GM23338 (cell line): ENCODE data around the gene ANAPC4. TPM values are rescaled to one million over a fixed set of nuclear protein-coding genes. Genes with fewer than 3 reads are reported as not detected.
"Not testable (repeated sequence)": the region's sequence is repeated elsewhere in the genome, so short reads cannot be mapped to it uniquely, and the experiment has no call there.

Experiments
- ATAC-seq: fragments of 200-7000 bp; cut with Tn5 transposase; 3 replicates; pipeline ENCODE4 v1.9.1; 2020
- DNase-seq: peaks from one replicate; pipeline ENCODE4 v3.0.0-alpha.2; 2015; ENCODE audit warnings: low spot score
- H2AFZ ChIP-seq: fragments of 200-600 bp; sonication (generic); 2 replicates; pipeline ENCODE4 v1.8.0; 2016; ENCODE audit warnings: antibody characterized with exemption, mild to moderate bottlenecking, moderate library complexity
- H3F3A ChIP-seq: fragments of 200-600 bp; sonication (generic); replicated peaks from 2 replicates; pipeline ENCODE4 v1.8.0; 2017; ENCODE audit warnings: antibody characterized with exemption, mixed run types, low read depth
- H3K27ac ChIP-seq: fragments of 200-600 bp; sonication (generic); 2 replicates; pipeline ENCODE4 v1.6.1; 2016; ENCODE audit warnings: low read depth
- H3K27me3 ChIP-seq: fragments of 200-600 bp; sonication (generic); 2 replicates; pipeline ENCODE4 v1.8.0; 2016; ENCODE audit warnings: mild to moderate bottlenecking, mixed run types, moderate library complexity; ENCODE audit not compliant: insufficient read depth
- H3K36me3 ChIP-seq: fragments of 200-600 bp; sonication (generic); 2 replicates; pipeline ENCODE4 v1.8.0; 2016; ENCODE audit warnings: mild to moderate bottlenecking; ENCODE audit not compliant: insufficient read depth
- H3K4me1 ChIP-seq: fragments of 200-600 bp; sonication (generic); 2 replicates; pipeline ENCODE4 v1.8.0; 2016; ENCODE audit warnings: mild to moderate bottlenecking, moderate library complexity; ENCODE audit not compliant: insufficient read depth
- H3K4me2 ChIP-seq: fragments of 200-600 bp; sonication (generic); 2 replicates; pipeline ENCODE4 v1.7.1; 2017; ENCODE audit warnings: mixed run types
- H3K4me3 ChIP-seq: fragments of 200-600 bp; sonication (generic); 2 replicates; pipeline ENCODE4 v1.6.1; 2016; ENCODE audit warnings: mixed run types
- H3K79me2 ChIP-seq: fragments of 200-600 bp; sonication (generic); replicated peaks from 2 replicates; pipeline ENCODE4 v1.8.0; 2017; ENCODE audit warnings: mild to moderate bottlenecking; ENCODE audit not compliant: insufficient read depth
- H3K9me2 ChIP-seq: fragments of 200-600 bp; sonication (generic); 2 replicates; pipeline ENCODE4 v1.8.0; 2017; ENCODE audit not compliant: insufficient read depth
- H4K20me1 ChIP-seq: fragments of 200-600 bp; sonication (generic); replicated peaks from 2 replicates; pipeline ENCODE4 v1.8.0; 2017; ENCODE audit warnings: mild to moderate bottlenecking; ENCODE audit not compliant: insufficient read depth
- H3K27ac Mint-ChIP-seq: 2 replicates; pipeline ENCODE4 v1.8.0; 2020; ENCODE audit warnings: inconsistent platforms, mild to moderate bottlenecking, moderate library complexity, mixed read lengths
- H3K27me3 Mint-ChIP-seq: 3 replicates; pipeline ENCODE4 v1.8.0; 2022; ENCODE audit warnings: low read depth, mild to moderate bottlenecking, moderate library complexity, mixed read lengths, inconsistent platforms; ENCODE audit not compliant: insufficient read depth, poor library complexity
- H3K36me3 Mint-ChIP-seq: 3 replicates; pipeline ENCODE4 v1.8.0; 2021; ENCODE audit warnings: low read depth, mild to moderate bottlenecking, inconsistent platforms, moderate library complexity, mixed read lengths
- H3K4me1 Mint-ChIP-seq: 3 replicates; pipeline ENCODE4 v1.8.0; 2020; ENCODE audit warnings: mild to moderate bottlenecking, inconsistent platforms, mixed read lengths
- H3K4me3 Mint-ChIP-seq: 3 replicates; pipeline ENCODE4 v1.8.0; 2021; ENCODE audit warnings: moderate library complexity, mild to moderate bottlenecking, inconsistent platforms, mixed read lengths
- H3K9me3 Mint-ChIP-seq: 3 replicates; pipeline ENCODE4 v1.8.0; 2020; ENCODE audit warnings: moderate library complexity, mild to moderate bottlenecking, inconsistent platforms, mixed read lengths
- CTCF ChIP-seq, 2 experiments: fragments of 200-600 bp in 1 of 2; sonication (generic) in 1 of 2; conservative IDR thresholded peaks; 2 replicates each; pipeline versions ENCODE4 v1.5.1 to v1.6.1; 2016 to 2017; ENCODE audit warnings: antibody characterized with exemption in 2 of 2, low read depth in 2 of 2, mild to moderate bottlenecking in 2 of 2, moderate library complexity in 1 of 2
- ETS1 ChIP-seq: IDR thresholded peaks from 2 replicates; pipeline ENCODE4 v1.6.1; 2016; ENCODE audit warnings: antibody characterized with exemption
- EZH2 ChIP-seq: fragments of 200-600 bp; sonication (generic); IDR thresholded peaks from one replicate; pipeline ENCODE4 v1.8.0; 2017; ENCODE audit warnings: antibody characterized with exemption, mild to moderate bottlenecking, low read depth; ENCODE audit not compliant: unreplicated experiment
- EZH2phosphoT487 ChIP-seq: fragments of 200-600 bp; sonication (generic); IDR thresholded peaks from one replicate; pipeline ENCODE4 v1.8.1; 2018; ENCODE audit warnings: antibody characterized with exemption; ENCODE audit not compliant: unreplicated experiment
- JUNB ChIP-seq: IDR thresholded peaks from one replicate; pipeline ENCODE4 v1.6.1; 2016; ENCODE audit warnings: antibody characterized with exemption; ENCODE audit not compliant: unreplicated experiment
- POLR2AphosphoS5 ChIP-seq: IDR thresholded peaks from 2 replicates; pipeline ENCODE4 v1.6.1; 2016; ENCODE audit warnings: antibody characterized with exemption, low read depth
- REST ChIP-seq: IDR thresholded peaks from one replicate; pipeline ENCODE4 v1.6.1; 2018; ENCODE audit warnings: antibody characterized with exemption; ENCODE audit not compliant: unreplicated experiment
- STAT1 ChIP-seq: IDR thresholded peaks from one replicate; pipeline ENCODE4 v1.6.1; 2016; ENCODE audit warnings: antibody characterized with exemption; ENCODE audit not compliant: unreplicated experiment
- ZNF114 ChIP-seq: fragments of 250-450 bp; sonication (Bioruptor Pico); IDR thresholded peaks from 2 replicates; pipeline ENCODE4 v1.5.0; 2020; ENCODE audit warnings: mild to moderate bottlenecking, moderate library complexity
- ZNF331 ChIP-seq: fragments of 250-450 bp; sonication (Bioruptor Pico); IDR thresholded peaks from 2 replicates; pipeline ENCODE4 v1.5.0; 2020; ENCODE audit warnings: low read depth, mild to moderate bottlenecking, moderate library complexity
- polyA plus RNA-seq: library from polyadenylated mRNA; unstranded; fragments of >200 nt; fragmentation: Nextera tagmentation; extraction: Ambion mirVana; gene quantifications from 2 replicates; pipeline ENCODE4 v1.2.1, GENCODE V29; 2016
- total RNA-seq: library from RNA; depleted of rRNA; stranded (reverse); fragments of >200 nt; shearing (Covaris generic); gene quantifications from 2 replicates; pipeline ENCODE4 v1.2.3, GENCODE V29; 2014

ANAPC4 gene
- total and polyA plus RNA-seq, 2 experiments from 2014 or later = 34.3 to 46.2 TPM

- no peak for TF ChIP-seq REST
Observed at GRCh38 chr4:25370242-25370641, 6.8 kb upstream of the ANAPC4 start (continued).

GRCh38 chr4:25372549-25372948 is 4.5 kb upstream of the ANAPC4 start:
- not testable (repeated sequence) for H3K4me3 Mint-ChIP-seq

DNA sequence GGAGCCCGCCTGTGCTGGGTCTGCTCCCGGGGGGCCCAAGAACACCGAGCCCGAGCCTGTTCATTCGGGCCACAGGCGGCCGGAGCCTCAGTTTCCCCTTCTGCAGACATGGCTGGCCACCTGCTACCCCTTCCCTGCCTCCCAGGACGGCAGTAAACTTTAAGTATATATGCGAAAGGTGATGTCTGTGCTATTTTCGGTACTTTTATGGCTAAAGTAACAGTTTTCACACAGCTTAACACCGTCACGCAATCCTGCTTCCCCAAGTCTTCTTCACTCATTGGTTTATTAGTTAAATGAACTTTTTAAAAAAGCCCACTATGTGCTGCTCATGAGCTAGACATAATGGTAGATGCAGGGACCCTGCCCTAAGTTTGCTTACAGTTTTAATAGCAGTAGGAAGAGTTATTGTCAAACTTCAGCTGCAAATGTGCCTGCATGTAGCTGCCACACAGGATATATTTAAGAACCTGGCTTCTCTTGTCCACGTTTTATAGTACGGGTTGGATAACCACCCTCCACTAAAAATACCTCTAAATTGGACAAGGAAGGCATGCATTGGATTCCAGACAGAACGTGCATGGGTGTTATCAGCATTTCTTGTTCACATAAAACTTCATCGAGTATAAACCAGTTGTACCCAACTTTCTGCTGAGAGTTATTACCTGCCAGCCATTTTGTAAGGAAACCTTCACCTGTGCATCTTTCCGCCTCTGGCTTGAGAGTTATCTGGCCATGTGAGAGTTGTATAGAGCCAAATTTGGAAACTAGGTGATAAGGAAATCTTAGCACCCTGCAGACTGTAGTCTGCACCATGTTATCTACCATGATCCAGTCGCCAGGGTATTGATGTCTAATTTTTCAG is 741 bp downstream of the ANAPC4 start:
- Histone ChIP-seq H3K27ac (0 out of 2 replicates have a peak overlapping the region, but pooled peaks have one; percentile 69), H3K9me2 (no peaks in the 10 kb centered on the region), H3K4me1 (peaks cover 24% of the 10 kb centered on the region), H3K36me3 (peaks cover 13% of the 10 kb centered on the region; the same call in 1 of the 2 replicates), H2AFZ (peak overlapping the region; percentile 39), H4K20me1 (no peaks in the 10 kb centered on the region), H3F3A (no peaks in the 10 kb centered on the region), H3K27me3 (no peaks in the 10 kb centered on the region), H3K79me2 (peaks cover 40% of the 10 kb centered on the region), H3K4me3 (peak overlapping the region; percentile 82), H3K4me2 (peak overlapping the region; percentile 93)
- DNase-seq (no peak), ATAC-seq (no peak)
- Mint-ChIP-seq H3K4me1 (peaks cover 13% of the 10 kb centered on the region; the same call in 2 of the 3 replicates), H3K27ac (peak overlapping the region; percentile 83), H3K27me3 (peaks cover 4% of the 10 kb centered on the region), H3K9me3 (no peaks in the 10 kb centered on the region), H3K4me3 (no peak overlapping the region), H3K36me3 (peaks cover 22% of the 10 kb centered on the region; the same call in 2 of the 3 replicates)
- no peak for TF ChIP-seq CTCF (conservative IDR thresholded peaks at IDR 0.05; ENCODE audit: low read depth in 2 of 2)
- no peak for TF ChIP-seq POLR2AphosphoS5
- TF ChIP-seq ZNF331 (CRISPR knock-in tag) = no peak
- no peak for TF ChIP-seq EZH2
- TF ChIP-seq JUNB = no peak
- no peak for TF ChIP-seq STAT1
- TF ChIP-seq ETS1 = no peak
- no peak for TF ChIP-seq ZNF114
- no peak for TF ChIP-seq EZH2phosphoT487
- no peak for TF ChIP-seq REST

More at GRCh38 chr4:25372549-25372948, 4.5 kb upstream of the ANAPC4 start:
- not testable (repeated sequence) for H3K27me3 Mint-ChIP-seq, H3K79me2 ChIP-seq, H3F3A ChIP-seq, H2AFZ ChIP-seq, ATAC-seq, H3K36me3 ChIP-seq, H3K4me3 ChIP-seq, H3K9me3 Mint-ChIP-seq, H3K27ac Mint-ChIP-seq, H3K9me2 ChIP-seq, H3K4me2 ChIP-seq, H3K36me3 Mint-ChIP-seq, H4K20me1 ChIP-seq, DNase-seq, H3K27ac ChIP-seq, H3K27me3 ChIP-seq
- H3K4me1 ChIP-seq = peaks cover 28% of the 10 kb centered on the region
- H3K4me1 Mint-ChIP-seq = peaks cover 21% of the 10 kb centered on the region; the same call in 2 of the 3 replicates
